SK-N-MC (cell line): ENCODE data around the gene CBFA2T2.

Experiments
- EZH2 ChIP-seq: fragments of 200-600 bp; sonication (generic); IDR thresholded peaks from one replicate; pipeline ENCODE4 v1.6.1; 2017; ENCODE audit warnings: antibody characterized with exemption
- POLR2AphosphoS5 ChIP-seq: IDR thresholded peaks from 2 replicates; pipeline ENCODE4 v1.6.1; 2012; ENCODE audit warnings: mild to moderate bottlenecking, low read depth, low read length, borderline replicate concordance

GRCh38 chr20:33600414-33600813 lies 110.5 kb downstream of the CBFA2T2 start:
- TF ChIP-seq EZH2: no peak
- no peak for TF ChIP-seq POLR2AphosphoS5
